Stomach smooth muscle (tissue), 2 donors: Measurements from ENCODE around the gene EPHB1.
A peak's percentile ranks its signal among the peaks of the same experiment; 100 is the strongest.

Experiments
- H3K27ac ChIP-seq: one replicate; pipeline ENCODE4 v1.7.0; 2013; ENCODE audit warnings: mild to moderate bottlenecking, low read length, inconsistent platforms
- H3K27me3 ChIP-seq, 2 donors: one replicate each; pipeline ENCODE4 v1.7.0; 2013; ENCODE audit warnings: low read length in 2 of 2; ENCODE audit not compliant: insufficient read depth in 2 of 2, control insufficient read depth in 1 of 2
- H3K36me3 ChIP-seq, 2 donors: one replicate each; pipeline ENCODE4 v1.7.0; 2013; ENCODE audit warnings: low read length in 2 of 2; ENCODE audit not compliant: control insufficient read depth in 2 of 2, insufficient read depth in 2 of 2
- H3K4me1 ChIP-seq: one replicate; pipeline ENCODE4 v1.7.0; 2013; ENCODE audit warnings: low read length; ENCODE audit not compliant: control insufficient read depth, insufficient read depth
- H3K4me3 ChIP-seq, 2 donors: one replicate each; pipeline ENCODE4 v1.7.0; 2013; ENCODE audit warnings: low read length in 2 of 2
- H3K9ac ChIP-seq, 2 donors: one replicate each; pipeline ENCODE4 v1.7.0; 2013; ENCODE audit warnings: low read length in 2 of 2, mild to moderate bottlenecking in 1 of 2
- H3K9me3 ChIP-seq, 2 donors: one replicate each; pipeline ENCODE4 v1.7.0; 2013; ENCODE audit warnings: low read length in 2 of 2; ENCODE audit not compliant: control insufficient read depth in 2 of 2
- donor health status: healthy.
- donor health status: Pancreatic carcinoma.

The EPHB1 gene

DNA sequence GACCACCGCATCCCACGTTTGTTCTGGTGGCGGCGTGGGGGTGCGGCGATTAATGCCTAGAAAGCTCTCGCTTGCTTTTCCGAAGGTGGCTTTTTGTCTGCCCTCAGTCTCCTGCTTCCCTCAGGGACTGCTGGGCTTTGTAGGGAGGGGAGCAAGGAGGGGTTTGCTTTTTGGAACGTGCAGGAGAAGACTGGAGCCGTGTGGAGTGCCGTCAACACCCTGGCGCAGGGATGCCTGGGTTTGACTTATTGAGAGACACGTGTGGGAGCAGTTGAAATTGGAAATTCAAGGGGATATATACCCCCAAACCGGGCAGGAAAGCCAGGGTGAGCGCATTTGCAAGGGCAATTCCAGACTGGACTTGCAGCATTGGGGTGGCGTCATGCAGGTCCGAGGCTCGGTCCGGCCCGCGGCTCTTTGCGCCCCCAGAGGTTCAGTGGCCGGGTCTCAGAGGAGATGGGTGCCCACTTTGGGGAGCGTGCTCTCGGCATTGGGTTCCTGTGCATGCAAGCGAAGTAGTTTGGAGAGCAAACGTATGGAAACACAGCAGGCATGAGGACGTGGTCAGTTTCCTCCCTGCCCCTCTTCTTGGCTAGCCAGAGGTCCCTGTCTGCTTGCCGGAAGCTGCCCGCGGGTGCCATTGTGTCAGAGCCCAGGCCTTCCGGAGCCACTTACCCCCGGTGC, 2.1 kb downstream of the EPHB1 start:
- Histone ChIP-seq H3K9me3 (no peaks in the 10 kb centered on the region), H3K4me3 (peak overlapping the region; percentile 79 to 81), H3K36me3 (no peaks in the 10 kb centered on the region), H3K27me3 (peaks cover 14 to 26% of the 10 kb centered on the region in 2 donors), H3K4me1 (peaks cover 41% of the 10 kb centered on the region), H3K9ac (peak overlapping the region in 1 of 2 donors; percentile 76), H3K27ac (no peak overlapping the region)

DNA sequence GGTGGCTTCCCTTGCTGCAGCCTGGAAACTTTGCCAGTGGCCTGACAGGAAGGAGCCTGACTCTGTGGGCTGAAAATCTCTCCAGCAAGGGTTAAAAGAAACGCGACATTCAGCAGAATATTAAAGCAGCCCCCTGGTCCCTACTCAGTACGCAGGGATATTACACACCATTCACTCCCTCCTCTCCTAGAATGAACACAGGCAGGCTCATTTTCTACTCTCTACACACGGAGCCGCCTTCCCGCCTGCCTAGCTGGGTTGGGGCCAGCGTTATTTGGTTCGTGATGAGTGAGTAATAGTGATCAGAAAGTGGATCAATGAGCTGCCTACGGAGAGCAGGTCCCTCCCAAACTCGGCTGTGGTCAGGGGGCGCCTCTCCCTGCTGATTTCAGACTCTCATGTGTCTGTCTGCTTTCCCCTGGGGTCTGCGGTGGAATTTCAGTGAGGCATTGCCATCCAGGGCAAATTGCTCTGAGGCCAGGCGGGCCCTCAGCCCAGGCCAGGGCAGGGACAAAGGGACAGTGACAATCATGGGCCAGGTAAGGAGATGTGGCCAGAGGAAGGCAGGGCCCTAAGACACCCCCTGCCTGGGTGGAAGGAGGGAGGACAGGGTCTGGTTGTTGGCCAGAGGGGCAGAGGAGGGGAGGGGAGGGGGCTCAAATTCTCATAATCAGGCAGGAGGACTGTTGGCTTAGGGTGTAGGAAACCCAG, 2.8 kb downstream of the EPHB1 start:
- no peaks in the 10 kb centered on the region for H3K9me3 ChIP-seq
- H3K36me3 ChIP-seq, result no peaks in the 10 kb centered on the region
- H3K27me3 ChIP-seq, result peaks cover 14 to 26% of the 10 kb centered on the region in 2 donors
- H3K4me1 ChIP-seq, result peaks cover 41% of the 10 kb centered on the region
- peak overlapping the region in 1 of 2 donors; percentile 79 for H3K4me3 ChIP-seq
- peak overlapping the region in 1 of 2 donors; percentile 76 for H3K9ac ChIP-seq
- H3K27ac ChIP-seq, result no peak overlapping the region

DNA sequence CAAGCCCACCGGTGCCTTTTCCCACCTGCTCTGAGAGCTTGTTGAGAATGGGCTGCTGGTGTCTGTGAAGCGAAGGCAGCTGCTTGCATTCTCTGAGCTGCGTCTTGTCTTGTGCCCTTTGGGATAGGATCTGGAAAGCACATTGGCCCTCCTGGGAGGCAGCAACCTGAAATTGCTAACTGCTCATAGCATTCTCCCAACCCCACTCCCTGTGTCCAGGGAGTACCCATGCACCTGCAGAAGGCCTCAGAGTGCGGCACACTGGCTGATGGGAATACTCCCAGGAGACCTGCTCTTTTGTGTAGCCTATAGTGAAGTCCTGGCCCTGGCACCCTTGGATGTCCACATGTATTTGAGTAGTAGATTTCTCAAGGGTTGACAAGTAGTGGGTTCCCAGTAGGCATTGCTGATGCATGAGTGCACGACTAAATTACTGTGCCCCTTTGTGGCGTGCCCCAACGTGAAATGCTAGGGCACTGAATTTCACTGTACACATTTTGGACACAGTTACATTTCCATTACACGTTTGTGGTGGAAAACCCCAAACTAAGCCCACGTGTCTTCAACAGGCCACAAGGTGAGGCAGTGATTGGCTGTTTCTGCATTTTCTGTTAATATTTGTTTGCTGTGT, 3.7 kb downstream of the EPHB1 start:
- no peaks in the 10 kb centered on the region for H3K36me3 ChIP-seq
- peaks cover 41% of the 10 kb centered on the region for H3K4me1 ChIP-seq
- peaks cover 13 to 26% of the 10 kb centered on the region in 2 donors for H3K27me3 ChIP-seq
- no peak overlapping the region for H3K27ac ChIP-seq
- no peak overlapping the region for H3K4me3 ChIP-seq
- H3K9ac ChIP-seq, result peak overlapping the region in 1 of 2 donors; percentile 76
- no peaks in the 10 kb centered on the region for H3K9me3 ChIP-seq

DNA sequence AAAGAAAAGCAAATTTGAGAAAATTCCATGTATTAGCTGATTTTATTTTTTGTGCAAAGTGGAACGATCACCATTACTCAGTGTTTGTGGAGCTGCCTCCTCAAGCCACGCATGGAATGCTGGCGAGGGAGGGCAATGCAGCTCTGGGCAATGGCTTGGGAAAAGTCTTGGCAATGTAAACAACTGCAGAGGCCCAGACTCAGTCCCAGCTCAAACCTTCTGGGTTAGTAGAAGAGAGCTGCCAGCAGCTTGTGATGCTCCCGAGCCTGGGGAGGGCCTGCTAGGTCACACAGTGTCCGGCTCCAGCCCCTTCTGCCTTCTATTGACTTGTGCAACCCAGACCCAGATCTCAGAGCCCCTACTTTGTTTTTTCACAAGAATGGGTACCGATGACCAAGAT, 4.3 kb downstream of the EPHB1 start:
- H3K9me3 ChIP-seq, result no peaks in the 10 kb centered on the region
- peak overlapping the region in 1 of 2 donors; percentile 22 for H3K4me3 ChIP-seq
- H3K27ac ChIP-seq, result no peak overlapping the region
- no peaks in the 10 kb centered on the region for H3K36me3 ChIP-seq
- H3K27me3 ChIP-seq, result peaks cover 13 to 26% of the 10 kb centered on the region in 2 donors
- H3K4me1 ChIP-seq, result peaks cover 41% of the 10 kb centered on the region
- peak overlapping the region in 1 of 2 donors; percentile 76 for H3K9ac ChIP-seq

DNA sequence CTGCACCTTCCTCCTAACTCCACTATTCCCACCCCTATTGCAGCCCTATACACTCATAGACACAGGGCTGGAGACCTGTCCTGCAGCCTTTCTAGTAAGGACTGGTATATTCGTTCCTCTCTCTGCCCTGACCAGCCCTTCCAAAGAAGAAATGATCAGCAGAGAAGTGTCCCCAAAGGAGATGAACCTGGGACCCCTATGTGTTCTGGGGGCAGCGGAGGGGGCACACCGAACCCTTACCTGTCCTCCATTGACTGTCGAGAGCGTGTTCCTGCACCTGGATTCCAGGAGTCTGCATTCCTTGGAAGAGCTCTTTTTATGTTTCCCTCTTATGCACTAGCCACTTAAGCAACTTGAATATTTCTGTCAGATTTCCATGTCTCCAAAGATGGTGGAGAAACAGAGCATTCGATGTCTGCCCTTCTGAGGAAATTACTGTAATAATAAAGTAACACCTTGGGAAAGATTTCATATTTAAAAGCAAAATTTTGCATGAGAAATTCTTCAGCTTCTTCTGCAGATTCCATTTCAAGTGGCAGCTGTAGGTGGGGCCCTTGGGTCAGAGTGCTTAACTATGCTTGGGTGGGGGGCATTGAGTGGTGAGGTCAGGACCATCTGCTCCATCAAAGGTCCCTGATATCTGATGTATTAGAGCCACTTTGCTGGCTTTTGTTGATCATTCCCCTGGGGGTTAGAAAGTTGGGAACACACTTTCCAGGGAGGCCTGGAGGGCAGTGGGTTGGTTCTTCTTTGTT, 6.3 kb downstream of the EPHB1 start:
- H3K4me3 ChIP-seq, result no peak overlapping the region
- no peaks in the 10 kb centered on the region for H3K9me3 ChIP-seq
- H3K9ac ChIP-seq, result no peak overlapping the region
- H3K36me3 ChIP-seq, result no peaks in the 10 kb centered on the region
- H3K27me3 ChIP-seq, result peaks cover 13 to 21% of the 10 kb centered on the region in 2 donors
- no peak overlapping the region for H3K27ac ChIP-seq
- H3K4me1 ChIP-seq, result peaks cover 24% of the 10 kb centered on the region

DNA sequence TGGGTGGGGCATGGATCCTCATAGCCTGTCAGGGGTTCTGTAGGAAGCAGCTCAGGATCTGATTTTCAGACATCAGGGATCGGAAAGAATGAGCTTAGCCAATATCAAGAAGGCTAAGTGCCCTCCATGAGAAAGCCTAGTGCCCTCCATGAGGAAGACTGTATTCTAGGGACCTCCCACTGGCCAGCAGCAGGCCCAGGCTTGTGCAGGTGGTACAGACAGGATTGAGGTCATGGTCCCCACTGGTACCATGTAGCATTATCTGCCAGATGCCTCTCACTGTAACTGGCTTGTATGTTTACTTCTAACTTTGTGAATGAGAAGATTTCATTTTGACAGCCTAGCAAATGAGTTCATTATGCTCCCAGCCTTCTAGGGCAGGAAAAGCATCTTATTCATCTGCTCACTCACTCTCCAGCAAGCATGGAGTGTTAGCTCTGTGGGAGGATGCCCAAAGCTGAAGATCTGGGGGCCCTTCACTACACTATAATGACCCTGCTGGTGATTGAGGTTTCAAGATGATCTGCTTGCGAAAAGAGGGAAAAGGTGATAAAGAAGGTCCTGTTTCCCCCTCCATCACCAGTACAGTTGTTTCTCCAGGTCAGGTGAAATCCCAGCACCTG, 7.5 kb downstream of the EPHB1 start:
- H3K4me1 ChIP-seq, result peaks cover 13% of the 10 kb centered on the region
- no peaks in the 10 kb centered on the region for H3K36me3 ChIP-seq
- no peak overlapping the region for H3K4me3 ChIP-seq
- H3K27me3 ChIP-seq, result peaks cover 6 to 12% of the 10 kb centered on the region in 2 donors
- no peak overlapping the region for H3K9ac ChIP-seq
- no peak overlapping the region for H3K27ac ChIP-seq
- H3K9me3 ChIP-seq, result no peaks in the 10 kb centered on the region

DNA sequence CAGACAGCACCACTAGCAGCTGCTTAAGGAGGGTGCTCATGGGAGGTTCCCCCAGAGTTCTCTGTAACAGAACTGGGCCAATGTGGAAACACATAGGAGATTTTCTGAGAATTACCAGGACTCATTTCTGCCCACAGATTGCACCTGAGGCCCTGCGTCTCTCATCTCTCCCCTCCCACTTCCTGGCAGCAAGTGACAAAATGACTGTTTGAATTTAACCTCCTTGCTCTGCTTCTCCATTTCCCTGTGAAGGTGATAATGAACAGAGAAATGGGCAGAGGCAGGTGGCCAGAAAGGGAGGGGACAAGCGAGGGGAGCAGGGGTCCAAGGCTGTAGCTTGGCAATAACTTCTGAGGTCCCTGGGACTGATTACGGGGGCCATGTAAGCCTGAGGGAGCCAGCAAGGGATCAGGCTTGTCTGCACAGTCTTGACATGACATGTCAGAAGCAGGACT, 8.0 kb downstream of the EPHB1 start:
- H3K4me1 ChIP-seq, result peaks cover 13% of the 10 kb centered on the region
- no peak overlapping the region for H3K9ac ChIP-seq
- peaks cover 2 to 7% of the 10 kb centered on the region in 2 donors for H3K27me3 ChIP-seq
- H3K27ac ChIP-seq, result no peak overlapping the region
- H3K4me3 ChIP-seq, result no peak overlapping the region
- no peaks in the 10 kb centered on the region for H3K9me3 ChIP-seq
- no peaks in the 10 kb centered on the region for H3K36me3 ChIP-seq

DNA sequence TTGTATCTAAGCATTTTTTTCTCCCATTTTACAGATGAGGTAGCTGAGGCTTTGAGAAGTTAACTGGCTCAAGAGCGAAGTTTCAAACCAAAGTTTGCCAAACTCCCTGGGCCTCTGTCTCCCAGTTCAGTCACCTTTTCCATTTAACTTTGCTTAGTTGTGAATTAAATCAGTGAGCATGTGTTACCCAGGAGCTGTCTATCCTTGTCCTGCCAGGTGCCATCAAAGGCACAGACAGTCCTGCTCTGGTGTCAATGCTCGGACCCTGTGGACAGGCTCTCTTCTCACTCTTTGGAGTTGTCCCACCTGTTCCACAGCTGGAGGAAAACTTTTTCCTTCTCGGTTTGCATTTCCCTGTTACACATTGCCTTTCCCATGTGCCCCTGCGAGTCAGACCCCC, 8.6 kb downstream of the EPHB1 start:
- H3K4me1 ChIP-seq, result peaks cover 11% of the 10 kb centered on the region
- H3K27me3 ChIP-seq, result peaks cover 2 to 3% of the 10 kb centered on the region in 2 donors
- H3K27ac ChIP-seq, result no peak overlapping the region
- no peaks in the 10 kb centered on the region for H3K9me3 ChIP-seq
- H3K4me3 ChIP-seq, result no peak overlapping the region
- no peaks in the 10 kb centered on the region for H3K36me3 ChIP-seq
- no peak overlapping the region for H3K9ac ChIP-seq

DNA sequence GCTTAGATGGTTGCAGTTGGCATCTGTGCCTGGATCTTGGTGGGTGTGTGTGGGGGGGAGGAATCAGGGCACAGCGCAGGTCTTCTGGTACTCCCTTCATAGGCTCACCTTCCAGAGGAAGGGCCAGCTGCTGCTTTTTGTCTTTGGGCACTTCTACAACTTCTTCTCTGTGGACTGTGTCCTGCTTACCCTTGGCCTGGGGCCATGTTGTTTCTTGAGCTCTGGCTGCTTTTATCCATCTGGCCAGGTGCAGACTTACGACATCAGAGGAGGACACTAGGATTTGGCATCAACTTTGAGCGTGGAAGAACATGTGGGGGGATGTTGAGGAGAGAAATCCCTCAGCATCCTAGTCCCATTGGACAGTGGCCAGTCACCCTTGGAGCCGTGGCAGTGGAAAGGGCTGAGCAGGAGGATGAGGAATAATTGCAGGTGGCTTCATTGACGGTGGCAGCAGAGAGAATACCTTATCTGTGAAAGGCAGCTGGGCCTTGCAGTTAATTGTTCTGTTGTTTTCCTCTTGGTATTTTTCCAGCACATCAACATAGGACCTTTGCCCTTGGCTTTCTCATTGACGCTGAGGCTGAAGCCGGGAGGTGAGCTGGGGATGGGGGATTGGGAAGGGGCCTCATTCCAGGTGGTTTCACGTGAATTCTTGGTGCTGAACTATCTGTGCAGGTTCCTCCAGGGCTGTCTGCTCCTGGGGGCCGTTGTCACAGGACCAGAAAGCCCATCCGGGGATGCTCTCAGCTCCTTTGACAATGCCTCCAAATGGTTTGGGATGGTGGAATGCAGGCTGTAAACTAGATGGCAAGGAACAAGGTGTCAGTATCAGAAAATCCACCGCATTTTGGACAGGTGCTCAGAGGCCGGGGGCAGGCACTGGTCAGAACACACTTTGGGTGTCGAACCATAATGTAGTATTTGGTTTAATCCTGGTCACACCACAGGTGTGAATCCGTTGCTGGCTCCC, 9.7 kb downstream of the EPHB1 start:
- peaks cover 0 to 2% of the 10 kb centered on the region in 2 donors for H3K27me3 ChIP-seq
- no peak overlapping the region for H3K9ac ChIP-seq
- no peaks in the 10 kb centered on the region for H3K36me3 ChIP-seq
- no peaks in the 10 kb centered on the region for H3K9me3 ChIP-seq
- H3K4me1 ChIP-seq, result no peaks in the 10 kb centered on the region
- H3K4me3 ChIP-seq, result no peak overlapping the region
- H3K27ac ChIP-seq, result no peak overlapping the region
